ENCODE results near the gene MIB1. TPM values are rescaled to one million over a fixed set of nuclear protein-coding genes. Genes with fewer than 3 reads are reported as not detected.

The MIB1 gene
- total and polyA plus RNA-seq, 9 of the 15 experiments (the other 6 are each of a cell fraction or from before 2014, with no cell fraction given) = 7.2 to 43.8 (median 23.2) TPM

GRCh38 chr18:21704603-21705364 is 35.8 kb upstream of the MIB1 start, which contains the start of gene ABHD3 (continued):
- no peak for TF ChIP-seq ZHX1 (conservative IDR thresholded peaks at IDR 0.05; ENCODE audit: low read length)
- TF ChIP-seq RCOR1 (IDR thresholded peaks at IDR 0.05; ENCODE audit: borderline replicate concordance in 1 of 2, low read depth in 2 of 2, low read length in 2 of 2) = no peak; a peak in 2 of 4 replicates
- no peak for TF ChIP-seq GTF2B (IDR thresholded peaks at IDR 0.05; ENCODE audit: extremely low read depth, insufficient read length)
- TF ChIP-seq XRCC3 (IDR thresholded peaks at IDR 0.05) = no peak
- no peak for TF ChIP-seq ZBTB2 (IDR thresholded peaks at IDR 0.05)
- no peak for TF ChIP-seq LEF1 (IDR thresholded peaks at IDR 0.05)
- TF ChIP-seq ZNF239 (CRISPR knock-in tag; IDR thresholded peaks at IDR 0.05) = no peak
- no peak for TF ChIP-seq ZNF695 (CRISPR knock-in tag; IDR thresholded peaks at IDR 0.05)
- TF ChIP-seq TFE3 (CRISPR knock-in tag; IDR thresholded peaks at IDR 0.05) = no peak
- peak; percentile 5; the same call in 1 of the 2 replicates for TF ChIP-seq THAP12 (CRISPR knock-in tag; IDR thresholded peaks at IDR 0.05)
- TF ChIP-seq MED1 (CRISPR knock-in tag; IDR thresholded peaks at IDR 0.05; ENCODE audit: borderline replicate concordance) = no peak
- TF ChIP-seq PURB (CRISPR knock-in tag; IDR thresholded peaks at IDR 0.05; ENCODE audit: low read depth) = no peak
- TF ChIP-seq CGGBP1 (CRISPR knock-in tag; IDR thresholded peaks at IDR 0.05) = no peak
- TF ChIP-seq PHB2 (IDR thresholded peaks at IDR 0.05; ENCODE audit: low read depth) = no peak
- no peak for TF ChIP-seq ZNF507 (tag; conservative IDR thresholded peaks at IDR 0.05)
- TF ChIP-seq U2AF1 (optimal IDR thresholded peaks at IDR 0.05; ENCODE audit: low read depth, low read length) = no peak
- TF ChIP-seq ZNF277 (CRISPR knock-in tag; IDR thresholded peaks at IDR 0.05; ENCODE audit: borderline replicate concordance) = no peak
